Measurements from ENCODE around the gene B3GALT5. TPM values are rescaled to one million over a fixed set of nuclear protein-coding genes. Genes with fewer than 3 reads are reported as not detected.

The B3GALT5 gene
- total RNA-seq, 2 donors from 2014 or later: 95.6 to 115 TPM

DNA sequence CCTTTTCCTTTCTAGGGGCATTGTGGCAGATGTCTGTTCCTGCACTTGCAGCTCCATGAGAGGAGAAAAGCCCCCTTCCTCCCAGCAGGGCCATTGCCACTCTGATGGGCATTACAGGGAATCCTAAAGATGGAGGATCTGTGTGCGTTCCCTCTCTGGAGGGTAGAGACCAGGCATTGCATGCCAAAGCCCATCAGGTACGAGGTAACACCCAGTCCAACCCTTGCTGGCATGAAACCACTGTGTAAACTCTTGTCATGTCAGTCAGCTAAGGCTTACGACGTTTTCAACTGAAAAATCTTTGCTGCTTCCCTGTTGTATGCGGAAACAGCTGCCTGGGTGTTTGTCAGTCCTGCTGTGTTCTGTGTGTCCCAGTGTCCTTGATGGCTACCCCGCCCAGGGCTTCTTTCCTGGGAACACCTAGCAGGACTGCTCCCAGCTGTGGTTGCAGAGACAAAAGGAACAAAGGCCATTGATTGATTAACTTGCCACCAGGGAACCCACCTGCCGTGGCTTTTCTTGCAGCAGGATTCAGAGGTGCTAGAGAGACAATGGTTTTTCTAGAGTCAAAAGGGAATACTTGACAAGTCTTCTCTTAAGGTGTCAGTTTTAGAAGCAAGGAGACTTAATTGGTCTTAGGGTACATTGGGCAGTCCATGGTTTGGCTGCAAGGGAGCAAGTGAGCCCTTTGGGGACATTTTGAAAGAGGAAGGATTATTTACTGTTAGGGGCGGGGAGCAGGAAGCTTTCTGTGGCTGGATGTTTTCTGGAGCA lies 24.6 kb downstream of the B3GALT5 start:
- ATAC-seq (peak; percentile 73), DNase-seq (peak; percentile 77 to 92)
- intact Hi-C loops (cut with DNase I, micrococcal nuclease): no loop called here

DNA sequence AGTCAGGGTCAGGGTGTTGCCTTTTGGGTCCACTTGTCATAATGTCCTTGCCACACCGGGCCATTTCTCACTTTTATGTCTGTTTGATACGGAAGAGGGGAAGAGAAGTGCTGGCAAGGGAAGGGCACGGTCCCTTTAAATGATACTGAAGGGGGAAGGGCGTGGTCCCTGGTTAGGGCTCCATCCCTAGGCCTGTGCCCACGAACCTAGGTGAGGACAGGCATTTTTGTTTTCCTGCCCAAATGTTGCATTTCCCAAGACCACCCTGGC lies 25.2 kb downstream of the B3GALT5 start:
- DNase-seq (peak; percentile 39 to 62), ATAC-seq (peak; percentile 60)
- intact Hi-C loops (cut with DNase I, micrococcal nuclease): no loop called here

DNA sequence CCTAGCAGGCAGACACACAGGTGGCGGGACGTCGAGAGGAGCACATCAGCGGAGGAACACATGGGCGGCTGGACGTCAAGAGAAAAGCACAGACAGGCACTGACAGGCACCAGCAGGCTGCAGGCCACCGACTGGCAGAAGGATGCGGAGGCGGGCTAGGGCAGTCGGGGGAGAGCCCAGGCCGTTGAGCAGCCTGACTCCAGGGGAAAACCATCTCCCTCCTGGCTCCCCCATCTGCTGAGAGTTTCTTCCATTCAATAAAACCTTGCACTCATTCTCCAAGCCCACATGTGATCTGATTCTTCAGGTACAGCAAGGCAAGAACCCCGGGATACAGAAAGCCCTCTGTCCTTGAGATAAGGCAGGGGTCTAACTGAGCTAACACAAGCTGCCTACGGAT lies 25.5 kb downstream of the B3GALT5 start:
- intact Hi-C loops (cut with DNase I, micrococcal nuclease): no loop called here
- DNase-seq (no peak), ATAC-seq (no peak)

DNA sequence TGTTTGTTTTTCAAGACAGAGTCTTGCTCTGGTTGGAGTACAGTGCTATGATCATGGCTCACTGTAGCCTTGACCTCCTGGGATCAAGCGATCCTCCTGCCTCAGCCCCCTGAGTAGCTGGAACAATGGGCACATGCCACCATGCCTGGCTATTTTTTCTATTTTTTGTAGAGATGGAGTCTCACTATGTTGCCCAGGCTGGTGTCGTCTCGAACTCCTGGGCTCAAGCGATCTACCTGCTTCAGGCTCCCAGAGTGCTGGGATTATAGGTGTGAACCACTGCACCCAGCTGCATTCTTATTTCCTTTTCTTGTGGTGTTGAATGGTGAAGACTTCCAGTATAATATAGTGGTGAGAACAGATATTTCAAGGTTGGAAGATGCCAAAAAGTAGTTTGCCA lies 28.0 kb downstream of the B3GALT5 start:
- DNase-seq (no peak), ATAC-seq (no peak)
- intact Hi-C loops (cut with DNase I, micrococcal nuclease): no loop called here

DNA sequence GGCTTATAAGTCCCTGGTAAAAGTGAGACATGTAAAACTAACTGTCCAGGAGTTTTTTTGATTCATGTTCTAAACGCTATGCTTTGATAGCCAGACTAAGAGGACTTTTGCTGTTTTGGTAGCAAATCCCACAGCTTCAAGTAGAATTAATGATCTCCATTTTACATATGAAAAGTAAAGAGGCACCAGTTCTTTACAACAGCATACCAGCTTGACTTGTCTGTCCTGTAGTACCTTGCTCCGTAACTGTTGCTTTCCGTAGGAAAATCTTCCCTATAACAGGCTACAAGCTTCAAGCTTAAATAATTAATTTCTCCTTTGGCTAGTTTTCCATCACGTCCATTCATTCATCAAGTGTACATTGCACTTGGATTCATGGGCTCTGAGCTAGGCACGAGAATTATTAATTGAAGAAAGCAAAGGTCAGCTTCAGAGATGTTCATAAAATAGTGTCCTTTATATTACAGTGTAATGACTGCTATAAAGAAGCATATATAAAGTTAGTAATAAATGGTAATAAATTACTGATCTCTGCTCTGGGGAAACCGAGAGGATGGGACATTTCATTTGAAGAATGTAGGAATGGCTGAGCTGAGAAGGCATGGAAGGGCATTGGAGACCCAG lies 29.2 kb downstream of the B3GALT5 start:
- intact Hi-C loops (cut with DNase I, micrococcal nuclease): no loop called here
- no peak for ATAC-seq
- no peak for DNase-seq

DNA sequence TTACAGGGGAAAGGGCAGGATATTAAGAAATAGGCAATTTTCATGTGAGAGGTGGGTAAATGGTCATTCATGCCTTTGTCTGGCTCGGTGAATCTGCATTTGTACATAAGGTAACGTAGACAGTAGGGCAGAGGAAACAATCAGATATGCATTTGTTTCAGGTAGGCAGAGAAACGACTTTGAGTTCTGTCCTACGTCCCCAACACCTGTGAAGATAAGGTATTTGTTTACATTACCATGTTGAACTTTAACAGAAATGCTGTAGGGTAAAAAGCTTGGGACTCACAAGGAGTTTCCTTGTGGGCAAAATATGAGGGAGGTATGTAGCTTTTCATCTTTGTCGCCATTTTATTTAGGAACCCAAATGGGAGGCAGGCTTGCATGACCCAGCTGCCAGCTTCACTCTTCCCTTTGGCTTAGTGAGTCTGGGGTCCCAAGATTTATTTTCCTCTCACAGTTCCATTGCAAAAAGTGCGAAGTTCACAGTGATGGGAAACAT lies 31.4 kb downstream of the B3GALT5 start:
- intact Hi-C loops (cut with DNase I, micrococcal nuclease): no loop called here
- ATAC-seq: peak; percentile 75
- DNase-seq: no peak

DNA sequence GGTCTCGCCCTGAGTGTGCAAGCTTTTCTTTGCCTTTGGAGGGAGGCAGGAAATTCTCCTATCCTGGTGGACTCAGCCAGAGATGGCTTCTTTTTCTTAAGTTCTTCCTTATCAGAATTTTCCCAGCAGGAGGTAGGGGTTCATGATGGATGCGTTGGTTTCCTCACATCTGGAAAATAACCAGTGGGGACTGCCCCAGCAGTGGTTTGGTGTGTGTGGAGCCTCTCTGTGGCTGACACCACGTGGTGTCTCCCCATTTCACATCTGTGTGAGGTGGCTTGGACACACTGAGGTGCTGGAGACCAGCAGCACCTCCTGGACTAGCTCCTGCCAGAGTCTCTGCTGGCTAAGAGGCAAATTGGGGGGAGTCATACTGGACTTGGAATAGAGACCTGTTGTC lies 32.6 kb downstream of the B3GALT5 start:
- intact Hi-C loops (cut with DNase I, micrococcal nuclease): no loop called here
- no peak for ATAC-seq
- DNase-seq: no peak

DNA sequence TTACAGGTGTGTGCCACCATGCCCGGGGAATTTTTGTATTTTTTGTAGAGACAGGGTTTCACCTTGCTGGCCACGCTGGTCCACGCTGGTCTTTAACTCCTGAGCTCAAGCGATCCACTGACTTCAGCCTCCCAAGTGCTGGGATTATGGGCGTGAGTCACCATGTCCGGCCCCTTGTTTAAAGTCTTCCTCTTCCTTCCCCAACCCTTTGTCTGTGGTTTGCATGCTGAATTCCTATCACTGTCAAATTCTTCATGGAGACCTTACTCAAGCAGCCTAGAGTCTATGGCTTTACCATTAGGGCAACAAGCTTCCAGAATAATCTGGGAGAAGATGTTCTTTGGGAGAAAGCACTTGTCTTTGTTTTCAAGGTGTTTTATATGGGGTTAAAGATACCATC lies 34.7 kb downstream of the B3GALT5 start:
- DNase-seq (no peak), ATAC-seq (no peak)
- intact Hi-C loops (cut with DNase I, micrococcal nuclease): no loop called here

DNA sequence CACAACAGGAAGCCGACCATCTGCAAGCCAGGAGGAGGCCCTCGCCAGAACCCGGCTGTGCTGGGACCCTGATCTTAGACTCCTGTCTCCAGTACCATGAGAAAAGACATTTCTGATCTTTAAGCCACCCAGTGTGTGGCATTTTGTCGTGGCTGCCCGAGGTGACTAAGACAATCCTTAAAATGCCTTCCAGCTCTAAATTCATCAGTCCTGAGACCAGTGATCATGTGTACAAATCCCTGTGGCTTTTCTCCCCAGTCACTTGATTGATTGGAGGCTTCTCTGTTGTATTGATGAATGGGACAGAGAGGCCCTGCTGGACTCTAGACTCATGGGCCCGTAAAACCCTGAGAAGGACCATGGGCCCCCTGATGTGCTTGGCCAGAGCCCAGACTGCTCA lies 36.1 kb downstream of the B3GALT5 start:
- no peak for ATAC-seq
- intact Hi-C loops (cut with DNase I, micrococcal nuclease): no loop called here

DNA sequence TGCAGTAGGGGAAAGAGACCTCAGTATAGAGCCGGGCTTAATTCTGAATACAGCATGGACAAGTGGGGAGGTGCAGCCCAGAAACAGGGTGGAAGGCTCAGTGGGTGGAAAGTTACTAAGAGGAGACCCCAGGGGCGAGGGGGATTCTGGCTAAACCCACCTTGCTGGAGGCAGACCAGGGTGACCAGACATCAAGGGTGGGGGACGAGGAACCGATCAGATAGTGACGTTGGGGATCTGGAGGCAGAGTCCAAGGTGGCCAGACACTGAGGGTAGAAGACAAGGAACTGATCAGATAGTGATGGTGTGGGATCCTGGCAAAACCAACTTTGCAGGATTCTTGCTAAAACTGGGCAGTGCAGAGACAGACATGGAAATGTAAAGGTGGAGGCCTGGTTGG lies 36.8 kb downstream of the B3GALT5 start:
- no peak for ATAC-seq
- DNase-seq: no peak
- intact Hi-C loops (cut with DNase I, micrococcal nuclease): no loop called here

More for the DNA sequence above, 36.1 kb downstream of the B3GALT5 start:
- no peak for DNase-seq

DNA sequence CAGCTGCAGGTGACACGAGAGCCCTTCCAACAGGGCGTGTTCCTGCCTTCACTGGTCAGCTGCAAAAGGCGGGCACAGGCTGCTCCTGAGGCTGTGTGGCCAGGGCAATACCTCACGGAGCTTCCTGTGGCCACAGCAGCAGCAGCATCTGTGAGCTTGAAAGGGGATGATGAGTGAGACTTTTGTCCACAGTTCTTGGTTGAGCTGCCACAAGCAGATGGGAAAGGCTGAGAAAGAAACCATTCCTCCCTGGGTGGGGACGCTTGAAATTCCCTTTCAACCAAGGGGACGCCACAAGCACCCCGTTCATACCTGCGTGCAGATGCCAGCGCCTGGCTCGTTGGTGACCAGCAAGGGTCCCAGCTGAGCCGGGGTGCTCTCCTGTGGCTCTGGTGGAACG lies 37.6 kb downstream of the B3GALT5 start:
- intact Hi-C loops (cut with DNase I, micrococcal nuclease): no loop called here
- DNase-seq (no peak), ATAC-seq (peak; percentile 27)

DNA sequence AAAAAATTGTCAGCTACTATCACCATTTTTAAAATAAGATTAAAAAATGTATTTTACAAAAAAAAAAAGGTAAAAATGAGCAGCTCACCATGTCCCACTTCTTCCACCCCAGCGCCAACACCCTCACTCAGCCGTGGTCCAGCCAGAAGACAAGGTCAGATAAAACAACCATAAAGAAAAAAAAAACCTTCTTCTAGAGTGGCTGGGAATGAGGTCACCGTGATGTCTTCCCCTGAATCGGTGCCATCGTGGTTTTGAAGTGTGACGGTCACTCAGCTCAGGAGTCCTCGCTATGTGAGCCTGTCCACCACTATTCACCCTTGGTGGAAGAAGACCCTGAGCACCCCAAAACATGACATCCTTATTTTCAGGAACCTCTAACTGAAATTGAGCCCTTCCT lies 38.1 kb downstream of the B3GALT5 start:
- DNase-seq (no peak), ATAC-seq (no peak)
- intact Hi-C loops (cut with DNase I, micrococcal nuclease): no loop called here

DNA sequence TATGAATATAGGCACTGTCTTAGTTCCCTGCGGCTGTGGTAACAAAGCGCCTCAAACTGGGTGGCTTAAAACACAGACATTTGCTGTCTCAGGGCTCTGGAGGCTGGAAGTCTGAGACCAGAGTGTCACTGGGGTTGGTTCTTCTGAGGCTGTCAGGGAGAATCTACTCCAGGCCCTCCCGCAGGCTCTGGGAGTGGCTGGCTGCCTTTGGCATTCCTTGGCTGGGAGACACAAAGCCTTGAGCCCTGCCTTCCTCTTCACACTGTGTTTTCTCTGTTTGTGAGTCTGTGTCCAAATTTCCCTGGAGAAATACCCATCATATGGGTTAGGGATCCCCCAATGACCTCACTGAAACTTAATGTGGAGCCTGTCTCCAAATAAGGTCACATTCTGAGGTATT lies 38.5 kb downstream of the B3GALT5 start:
- DNase-seq (no peak), ATAC-seq (peak; percentile 53)
- intact Hi-C loops (cut with DNase I, micrococcal nuclease): no loop called here

DNA sequence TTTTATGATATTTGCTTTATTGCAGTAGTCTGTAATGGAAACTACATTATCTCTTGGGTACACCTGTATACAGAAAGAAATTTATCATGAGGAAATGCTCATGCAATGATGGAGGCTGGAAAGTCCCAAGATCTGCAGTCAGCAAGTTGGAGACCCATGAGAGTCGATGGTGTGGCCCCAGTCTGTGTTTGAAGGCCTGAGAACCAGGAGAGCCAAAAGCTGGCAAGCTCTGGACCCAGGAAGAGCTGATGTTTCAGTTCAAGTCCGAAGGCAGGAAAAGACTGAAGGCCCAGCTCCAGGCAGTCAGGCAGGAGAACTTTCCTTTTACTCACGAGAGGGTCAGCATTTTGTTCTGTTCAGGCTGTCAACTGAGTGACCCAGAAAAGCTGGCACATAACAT lies 42.2 kb downstream of the B3GALT5 start:
- no peak for DNase-seq
- peak; percentile 49 for ATAC-seq
- intact Hi-C loops (cut with DNase I, micrococcal nuclease): no loop called here

DNA sequence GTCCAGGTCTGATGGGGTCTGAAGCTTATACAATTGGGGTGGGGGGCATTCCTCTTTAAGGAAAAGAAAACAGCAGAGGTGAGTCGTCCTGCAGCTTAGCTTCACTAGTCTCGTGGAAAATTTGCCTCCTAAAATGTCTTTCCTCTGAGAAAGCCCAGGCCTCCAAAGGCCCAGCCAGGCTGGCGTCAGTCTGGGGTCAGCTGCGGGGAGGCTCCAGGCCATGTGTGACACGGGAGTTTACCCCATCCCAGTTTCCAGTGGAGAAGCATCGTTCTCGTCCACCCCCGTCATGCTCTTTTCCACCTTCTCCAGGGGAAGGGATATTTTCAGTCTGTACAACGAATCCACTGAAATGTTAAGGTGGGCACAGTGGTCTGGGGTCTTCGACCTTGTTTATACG lies 42.8 kb downstream of the B3GALT5 start:
- intact Hi-C loops (cut with DNase I, micrococcal nuclease): no loop called here
- ATAC-seq (no peak), DNase-seq (no peak)

DNA sequence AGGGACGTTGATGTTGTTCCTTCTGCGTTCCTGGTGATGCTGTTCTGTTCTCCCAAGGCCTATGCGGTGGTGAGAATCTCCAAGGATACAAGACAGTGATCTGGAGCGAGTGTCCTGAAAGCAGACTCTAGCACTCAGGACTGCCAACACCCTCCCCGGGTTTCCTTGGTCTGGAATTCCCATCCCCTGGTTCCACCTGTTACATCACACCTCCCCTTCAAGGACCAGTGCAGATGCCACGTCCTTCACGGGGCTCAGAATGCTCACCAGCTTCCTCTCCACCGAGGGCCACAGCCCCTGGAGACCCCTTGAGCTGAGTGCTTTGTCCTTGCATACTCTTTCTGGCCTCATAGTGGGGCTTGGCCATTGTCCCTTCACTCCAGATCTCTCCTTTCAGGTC lies 43.5 kb downstream of the B3GALT5 start:
- intact Hi-C loops (cut with DNase I, micrococcal nuclease): no loop called here
- ATAC-seq: no peak
- no peak for DNase-seq

DNA sequence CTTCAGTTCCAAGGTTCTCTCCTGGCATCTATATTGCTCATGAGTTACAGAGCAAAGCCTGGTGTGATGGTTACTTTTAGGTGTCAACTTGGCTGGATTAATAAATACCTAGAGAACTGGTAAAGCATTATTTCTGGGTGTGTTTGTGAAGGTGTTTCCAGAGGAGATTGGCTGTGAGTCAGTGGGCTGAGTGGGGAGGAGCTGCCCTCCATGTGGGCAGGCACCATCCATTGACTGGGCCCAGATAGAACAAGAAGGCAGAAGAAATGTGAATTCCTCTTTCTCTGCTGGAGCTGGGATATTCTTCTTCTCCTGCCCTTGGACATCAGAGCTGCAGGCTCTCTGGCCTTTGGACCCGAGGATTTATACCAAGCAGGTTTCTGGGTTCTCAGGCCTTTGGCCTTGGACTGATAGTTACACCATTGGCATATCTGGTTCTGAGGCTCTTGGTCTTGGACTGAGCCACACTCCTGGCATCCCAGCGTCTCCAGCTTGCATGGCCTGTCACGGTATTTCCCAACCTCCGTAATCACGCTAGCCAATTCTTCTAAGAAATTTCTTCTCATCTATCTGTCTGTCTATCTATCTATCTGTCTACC lies 44.5 kb downstream of the B3GALT5 start:
- intact Hi-C loops (cut with DNase I, micrococcal nuclease): no loop called here
- ATAC-seq (peak; percentile 74), DNase-seq (peak in 1 of 2 donors; percentile 62)

DNA sequence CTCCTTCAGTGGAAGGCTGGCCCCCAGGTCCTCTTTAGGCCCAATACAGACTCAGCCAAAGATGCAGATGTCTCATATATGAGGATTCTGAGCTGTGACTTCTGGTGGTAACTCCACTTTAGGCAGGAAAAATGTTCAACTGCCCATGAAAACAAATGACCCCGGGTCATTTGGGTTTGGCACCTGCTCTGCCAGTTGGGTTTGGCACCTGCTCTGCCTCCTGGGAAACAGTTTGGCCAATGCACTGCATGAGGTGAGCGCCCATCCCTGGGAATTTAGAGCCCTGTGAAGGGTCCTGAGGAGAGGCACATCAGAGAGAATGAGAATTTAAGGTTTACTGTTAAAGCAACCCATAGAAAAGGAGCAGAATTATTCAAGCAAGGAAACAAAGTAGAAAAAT lies 45.3 kb downstream of the B3GALT5 start:
- intact Hi-C loops (cut with DNase I, micrococcal nuclease): no loop called here
- ATAC-seq (no peak), DNase-seq (no peak)

DNA sequence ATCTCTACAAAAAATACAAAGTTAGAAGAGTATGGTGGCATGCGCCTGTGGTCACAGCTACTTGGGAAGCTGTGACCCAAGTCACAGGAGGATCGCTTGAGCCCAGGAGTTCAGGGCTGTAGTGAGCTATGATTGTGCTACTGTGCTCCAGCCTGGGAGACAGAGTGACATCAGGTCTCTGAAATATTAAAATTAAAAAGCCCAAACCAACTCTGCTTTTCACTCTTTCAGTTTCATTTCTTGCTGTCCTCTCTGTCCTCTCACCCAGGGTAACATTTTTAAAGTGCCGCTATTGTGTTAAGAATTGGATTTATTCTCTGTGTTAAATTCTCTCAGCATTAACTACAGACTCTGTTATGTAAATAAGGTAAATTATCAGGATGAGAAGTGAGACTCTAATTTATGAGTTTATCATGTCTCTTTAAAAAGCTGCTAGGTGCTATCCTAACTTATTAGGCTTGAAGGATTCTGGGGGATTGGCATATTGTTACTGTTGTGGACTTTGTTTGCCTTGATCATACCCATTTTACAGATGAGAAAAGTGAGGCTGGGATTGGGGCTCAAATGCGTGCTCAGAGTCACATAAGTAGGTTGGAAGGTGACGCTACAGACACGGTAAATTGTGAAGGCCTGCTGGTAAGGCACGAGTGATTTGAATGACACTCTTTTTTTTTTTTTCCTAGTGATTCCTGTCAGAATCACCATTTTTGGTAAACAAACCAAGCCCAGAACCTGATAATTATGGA lies 46.5 kb downstream of the B3GALT5 start:
- intact Hi-C loops (cut with DNase I, micrococcal nuclease): no loop called here
- no peak for DNase-seq
- ATAC-seq: no peak
